Pancreas (tissue), 10 donors: ENCODE measurements around the gene HDAC4. TPM values are rescaled to one million over a fixed set of nuclear protein-coding genes. Genes with fewer than 3 reads are reported as not detected.

Experiments
- ATAC-seq, 4 donors: fragments of 200-7000 bp; cut with Tn5 transposase; one replicate each; pipeline versions ENCODE4 v1.8.0 to v1.9.1; 2020; ENCODE audit warnings: mild to moderate bottlenecking in 4 of 4, moderate library complexity in 4 of 4
- DNase-seq, 6 donors: peaks; one replicate each; pipeline ENCODE4 v3.0.0-alpha.2; 2020
- FAIRE-seq: peaks from 2 replicates; lab custom pipeline; 2012; peaks lifted over from hg19 to GRCh38; lab: Jason Lieb, UNC
- H3K27ac ChIP-seq, 4 donors: fragments of 200-600 bp; sonication (generic); 1 replicate in 3 of 4; 2 replicates in 1 of 4; pipeline versions ENCODE4 v1.5.0 to v1.8.0; 2020
- H3K27me3 ChIP-seq, 4 donors: fragments of 200-600 bp; one replicate each; pipeline ENCODE4 v1.8.0; 2021
- H3K36me3 ChIP-seq, 3 donors: fragments of 200-600 bp; sonication (generic) in 1 of 3; one replicate each; pipeline versions ENCODE4 v1.5.0 to v1.8.0; 2020 to 2021
- H3K4me1 ChIP-seq, 3 donors: fragments of 200-600 bp; one replicate each; pipeline ENCODE4 v1.8.0; 2021
- H3K4me3 ChIP-seq, 4 donors: fragments of 200-600 bp; sonication (generic) in 2 of 4; one replicate each; pipeline versions ENCODE4 v1.5.0 to v1.8.0; 2020 to 2021
- H3K9me3 ChIP-seq, 4 donors: fragments of 200-600 bp; one replicate each; pipeline ENCODE4 v1.8.0; 2021
- CTCF ChIP-seq, 4 donors: fragments of 200-600 bp; sonication (generic) in 3 of 4; IDR thresholded peaks; one replicate each; pipeline versions ENCODE4 v1.5.0 to v1.8.0; 2021; ENCODE audit warnings: antibody characterized with exemption in 4 of 4
- WGBS, 2 donors: extraction: QIAGEN DNeasy Blood & Tissue Kit; methylation state at CpG; one replicate each; pipeline ENCODE4 v1.1.7; 2013; 5-methylcytosine and 5-hydroxymethylcytosine counted together
- intact Hi-C, 3 donors: fragments of 100-400 bp; cut with DNase I; formaldehyde crosslinking; loops; one replicate each; pipeline versions ENCODE4 v1.11.1 to v1.14.2; 2022
- polyA plus RNA-seq, 2 donors: library from polyadenylated mRNA; stranded (reverse); fragments of 200-250 nt; gene quantifications; one replicate each; pipeline ENCODE4 v1.2.3, GENCODE V29; 2013
- total RNA-seq, 6 donors: library from RNA; stranded (reverse); fragmentation: NEBNext Ultra II Directional in 4 of 6; extraction: Animal tissue kit (Norgen Biotek cat#: 25700) in 4 of 6; gene quantifications; one replicate each; pipeline versions ENCODE4 v1.2.1 to v1.2.4, GENCODE V29; 2021 to 2023
- donor health status: healthy with polysubstance abuse.
- donor health status: DM: no; HTN: no; CAD: no; lungs with moderate emphysema.
- donor health status: DM: no; HTN: no; CAD: no.
- donor health status: control.
- donor health status: control.
- donor health status: Bipolar disorder and iron deficiency.
- donor health status: DM: yes; HTN: yes; CAD: no.
- donor health status: DM: no; HTN: no; CAD: no.
- donor health status: DM: no; HTN: no; CAD: no.
- donor health status: DM: yes; HTN: yes; CAD: no.

Gene HDAC4
- total and polyA plus RNA-seq, 8 donors, result 8.2 to 31.8 (median 16.6) TPM

- Histone ChIP-seq H3K27ac (peak overlapping the region in 3 of 4 donors; percentile 16 to 66 (median 50)), H3K9me3 (no peaks in the 10 kb centered on the region), H3K4me1 (peaks cover 0 to 30% (median 24%) of the 10 kb centered on the region in 3 donors), H3K36me3 (no peaks in the 10 kb centered on the region), H3K4me3 (no peak overlapping the region), H3K27me3 (no peaks in the 10 kb centered on the region)
- peak in 1 of 6 donors; percentile 56 for DNase-seq
- ATAC-seq, result peak in 3 of 4 donors; percentile 33 to 57 (median 45)
- TF ChIP-seq CTCF (IDR thresholded peaks at IDR 0.05), result no peak
- intact Hi-C loops, result no loop called here
- no peak for FAIRE-seq
- WGBS, 2 donors, result 65 to 66% methylated on average over 11 of the region's 11 CpGs
Observed at GRCh38 chr2:239264838-239265651, 135.8 kb downstream of the HDAC4 start.

DNA sequence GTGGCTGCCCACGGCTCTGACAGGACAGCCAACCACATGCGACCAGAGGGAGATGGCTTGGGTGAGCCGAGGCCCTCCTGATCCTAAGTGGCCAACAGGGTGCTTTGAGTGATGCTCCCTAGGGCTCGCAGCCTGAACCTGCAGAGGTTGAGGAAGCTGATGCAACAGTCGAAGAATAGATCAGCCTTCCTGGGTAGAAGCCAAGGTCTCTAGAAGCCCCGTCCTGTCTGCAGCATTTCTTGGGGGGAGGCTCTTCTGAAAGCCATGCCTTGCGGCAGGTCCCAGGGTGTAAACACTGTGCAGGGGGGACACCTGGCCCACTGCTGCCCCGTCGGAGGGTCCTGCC, 136.4 kb downstream of the HDAC4 start:
- H3K27me3 ChIP-seq, result no peaks in the 10 kb centered on the region
- FAIRE-seq, result no peak
- H3K4me3 ChIP-seq, result no peak overlapping the region
- 75 to 79% methylated on average over 9 of the region's 9 CpGs for WGBS, 2 donors
- no peak for ATAC-seq
- no peaks in the 10 kb centered on the region for H3K36me3 ChIP-seq
- H3K9me3 ChIP-seq, result no peaks in the 10 kb centered on the region
- DNase-seq, result peak in 1 of 6 donors; percentile 36
- TF ChIP-seq CTCF (IDR thresholded peaks at IDR 0.05), result no peak
- intact Hi-C loops, result no loop called here
- peak overlapping the region in 1 of 4 donors; percentile 66 for H3K27ac ChIP-seq
- peaks cover 0 to 30% (median 24%) of the 10 kb centered on the region in 3 donors for H3K4me1 ChIP-seq

- FAIRE-seq (no peak), ATAC-seq (no peak), DNase-seq (peak in 2 of 6 donors; percentile 48 to 71)
- no peaks in the 10 kb centered on the region for H3K27me3 ChIP-seq
- no peak overlapping the region for H3K4me3 ChIP-seq
- H3K9me3 ChIP-seq, result no peaks in the 10 kb centered on the region
- H3K4me1 ChIP-seq, result peaks cover 0 to 30% (median 24%) of the 10 kb centered on the region in 3 donors
- WGBS, 2 donors, result 89 to 93% methylated on average over 28 of the region's 28 CpGs
- intact Hi-C loops, result no loop called here
- TF ChIP-seq CTCF (IDR thresholded peaks at IDR 0.05), result no peak
- H3K27ac ChIP-seq, result no peak overlapping the region
- no peaks in the 10 kb centered on the region for H3K36me3 ChIP-seq
Observed at GRCh38 chr2:239263669-239264491, 136.9 kb downstream of the HDAC4 start.

GRCh38 chr2:239263231-239263630, 137.6 kb downstream of the HDAC4 start:
- no peak for TF ChIP-seq CTCF (IDR thresholded peaks at IDR 0.05)

More at GRCh38 chr2:239263231-239263630, 137.6 kb downstream of the HDAC4 start:
- no peak for ATAC-seq
- intact Hi-C loops, result no loop called here
- Histone ChIP-seq H3K4me1 (peaks cover 0 to 26% (median 19%) of the 10 kb centered on the region in 3 donors), H3K27ac (no peak overlapping the region), H3K4me3 (no peak overlapping the region), H3K36me3 (no peaks in the 10 kb centered on the region), H3K9me3 (no peaks in the 10 kb centered on the region), H3K27me3 (no peaks in the 10 kb centered on the region)
- 79% methylated on average over 12 to 14 of the region's 14 CpGs for WGBS, 2 donors
- no peak for FAIRE-seq
- DNase-seq, result peak in 2 of 6 donors; percentile 47 to 72
